Common myeloid progenitor, CD34-positive (primary cell): ENCODE measurements around the gene SLC25A17.

Source experiments
- CTCF ChIA-PET: fragments of 350-600 bp; sonication (Branson Sonifier 250); formaldehyde crosslinking; loops from one replicate; lab custom pipeline; 2021; ENCODE audit warnings: antibody characterized with exemption; lab: Charles Lee
- POLR2A ChIA-PET: fragments of 350-600 bp; sonication (Branson Sonifier 250); formaldehyde crosslinking; loops from one replicate; lab custom pipeline; 2021; ENCODE audit warnings: antibody characterized with exemption; lab: Charles Lee
- DNase-seq, 3 donors: peaks; one replicate each; pipeline versions ENCODE4 v3.0.0 to v3.0.0-alpha.2; 2013
- H3K27ac ChIP-seq, 2 experiments: 1 replicate in 1 of 2; 2 replicates in 1 of 2; pipeline ENCODE4 v1.7.0; 2013; ENCODE audit warnings: inconsistent platforms in 2 of 2, low read length in 2 of 2, mild to moderate bottlenecking in 2 of 2, low read depth in 1 of 2, moderate library complexity in 1 of 2; ENCODE audit not compliant: severe bottlenecking in 2 of 2, insufficient read depth in 1 of 2, poor library complexity in 1 of 2
- H3K27me3 ChIP-seq, 5 experiments: replicated peaks in 2 of 5; 1 replicate in 3 of 5; 2 replicates in 2 of 5; pipeline versions ENCODE4 v1.6.1 to v1.7.0; 2013; ENCODE audit warnings: low read length in 4 of 5, mild to moderate bottlenecking in 2 of 5, moderate library complexity in 2 of 5, inconsistent platforms in 1 of 5; ENCODE audit not compliant: insufficient read depth in 5 of 5, control insufficient read depth in 4 of 5
- H3K36me3 ChIP-seq, 4 experiments: 1 replicate in 2 of 4; 2 replicates in 2 of 4; pipeline versions ENCODE4 v1.6.1 to v1.7.0; 2013; ENCODE audit warnings: low read length in 3 of 4, control low read depth in 1 of 4, mild to moderate bottlenecking in 1 of 4; ENCODE audit not compliant: control insufficient read depth in 4 of 4, insufficient read depth in 4 of 4
- H3K4me1 ChIP-seq, 4 experiments: 1 replicate in 3 of 4; 2 replicates in 1 of 4; pipeline versions ENCODE4 v1.6.1 to v1.7.1; 2013; ENCODE audit warnings: low read length in 3 of 4, mild to moderate bottlenecking in 3 of 4, control low read depth in 1 of 4, inconsistent platforms in 1 of 4, moderate library complexity in 1 of 4; ENCODE audit not compliant: control insufficient read depth in 4 of 4, insufficient read depth in 4 of 4; ENCODE audit errors: control extremely low read depth in 1 of 4
- H3K4me3 ChIP-seq, 7 experiments: 1 replicate in 4 of 7; 2 replicates in 3 of 7; pipeline versions ENCODE4 v1.5.1 to v1.7.0; 2013; ENCODE audit warnings: mild to moderate bottlenecking in 7 of 7, low read length in 6 of 7, moderate library complexity in 6 of 7, inconsistent platforms in 2 of 7, low read depth in 2 of 7, control low read depth in 1 of 7; ENCODE audit not compliant: insufficient read depth in 4 of 7, control insufficient read depth in 1 of 7; ENCODE audit errors: extremely low read depth in 1 of 7
- H3K9me3 ChIP-seq, 5 experiments: 1 replicate in 4 of 5; 2 replicates in 1 of 5; pipeline versions ENCODE4 v1.6.1 to v1.7.1; 2013; ENCODE audit warnings: low read length in 4 of 5, mild to moderate bottlenecking in 2 of 5, inconsistent platforms in 1 of 5, low read depth in 1 of 5, moderate library complexity in 1 of 5; ENCODE audit not compliant: control insufficient read depth in 4 of 5, insufficient read depth in 2 of 5; ENCODE audit errors: control extremely low read depth in 1 of 5
- WGBS: methylation state at CpG from one replicate; pipeline ENCODE4 v1.1.5; 2013; ENCODE audit not compliant: insufficient coverage; 5-methylcytosine and 5-hydroxymethylcytosine counted together

Gene SLC25A17

DNA sequence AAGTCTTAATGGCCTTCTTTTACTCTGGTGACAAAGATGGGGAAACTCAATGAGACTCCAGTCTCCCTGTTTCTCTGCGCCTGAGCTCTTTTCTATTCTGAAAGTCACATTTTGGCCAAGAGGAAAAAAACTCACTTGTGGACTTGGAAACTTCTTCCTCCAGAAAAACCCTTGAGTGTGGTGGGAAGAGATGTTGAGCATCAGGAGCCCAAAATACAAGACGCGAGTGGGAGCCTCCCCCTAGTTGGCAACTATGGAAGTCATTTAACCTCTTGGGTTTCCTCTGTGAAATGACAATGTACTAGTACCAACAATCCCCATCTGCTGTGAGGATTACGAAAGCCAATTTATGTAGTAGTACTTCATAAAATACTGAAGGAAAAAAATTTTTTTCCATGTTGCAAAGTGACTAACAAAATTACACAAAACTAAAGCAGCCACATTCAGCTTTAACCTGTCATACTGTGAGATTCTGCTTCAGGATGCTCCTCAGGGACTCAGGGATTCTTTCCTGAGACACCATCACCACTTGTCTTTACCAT is 524 bp upstream of the SLC25A17 start:
- Histone ChIP-seq H3K9me3 (no peaks in the 10 kb centered on the region), H3K27me3 (no peaks in the 10 kb centered on the region), H3K4me1 (peaks cover 10 to 33% (median 26%) of the 10 kb centered on the region in 4 experiments), H3K4me3 (peak overlapping the region; percentile 46 to 98 (median 93)), H3K36me3 (peaks cover 0 to 18% (median 4%) of the 10 kb centered on the region in 4 experiments), H3K27ac (peak overlapping the region; percentile 54 to 74)
- 0% methylated on average over 1 of the region's 4 CpGs for WGBS
- POLR2A ChIA-PET = no interaction called here
- DNase-seq = peak; percentile 43 to 71 (median 65)
- CTCF ChIA-PET = interaction anchor here (1.3 kb wide), 1 partner anchor 37 kb away, joined by 3 read pairs; the partner anchor contains the start of genes ST13 and XPNPEP3

DNA sequence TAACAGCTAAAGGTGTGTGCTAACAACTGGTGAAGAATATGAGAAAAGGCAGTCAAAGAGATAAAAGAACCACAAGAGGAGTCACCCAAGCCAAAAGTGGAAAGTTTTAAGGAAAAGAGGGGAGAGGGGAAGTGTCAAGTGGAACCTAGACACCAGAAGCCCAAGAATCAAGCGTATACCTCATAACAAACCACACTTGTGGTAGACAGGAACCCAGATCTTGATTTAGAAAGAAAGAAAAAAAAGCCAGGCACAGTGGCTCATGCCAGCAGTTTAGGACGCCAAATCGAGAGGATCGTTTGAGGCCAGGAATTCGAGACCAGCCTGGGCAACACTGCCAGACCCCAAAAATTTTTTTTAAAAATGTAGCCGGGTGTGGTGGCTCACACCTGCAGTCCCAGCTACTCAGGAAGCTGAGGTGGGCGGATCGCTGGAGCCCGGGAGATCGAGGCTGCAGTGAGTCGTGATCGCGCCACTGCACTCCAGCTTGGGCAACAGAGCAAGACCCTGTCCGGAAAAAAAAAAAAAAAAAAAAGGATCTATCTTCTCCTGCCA is 877 bp downstream of the SLC25A17 start:
- H3K27me3 ChIP-seq = no peaks in the 10 kb centered on the region
- H3K36me3 ChIP-seq = peaks cover 0 to 9% (median 3%) of the 10 kb centered on the region in 4 experiments
- WGBS = 13% methylated on average over 12 of the region's 14 CpGs
- POLR2A ChIA-PET = no interaction called here
- H3K9me3 ChIP-seq = no peaks in the 10 kb centered on the region
- CTCF ChIA-PET = interaction anchor here (1.0 to 1.5 kb wide), 4 partner anchors 10 to 81 kb away, joined by 3 to 5 read pairs (median 4); partner anchors contain the start of genes ST13 and XPNPEP3
- peak overlapping the region in 1 of 2 experiments; percentile 79 for H3K27ac ChIP-seq
- peak; percentile 14 to 67 (median 60) for DNase-seq
- H3K4me3 ChIP-seq = peak overlapping the region in 6 of 7 experiments; percentile 72 to 98 (median 93)
- H3K4me1 ChIP-seq = peaks cover 10 to 33% (median 26%) of the 10 kb centered on the region in 4 experiments

DNA sequence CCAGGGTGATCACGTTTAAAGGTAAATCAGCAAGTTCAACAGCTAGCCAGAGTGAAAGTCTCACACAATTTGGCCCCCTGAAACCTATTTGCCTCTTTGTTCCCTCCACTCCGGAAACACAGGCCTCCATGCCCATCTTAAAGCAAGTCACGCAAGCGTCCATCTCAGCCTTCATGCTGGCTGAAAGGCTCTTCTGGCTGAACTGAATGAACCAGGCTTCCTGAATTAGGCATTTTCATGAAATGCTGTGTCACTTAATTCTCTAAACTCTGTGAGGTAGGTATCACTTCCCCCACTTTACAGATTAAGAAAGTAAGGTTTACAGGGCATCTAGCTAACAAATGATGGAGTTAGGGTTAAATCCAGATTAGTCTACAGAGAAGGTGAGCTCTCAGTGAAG is 1.4 kb downstream of the SLC25A17 start:
- Histone ChIP-seq H3K36me3 (peaks cover 0 to 9% (median under 1%) of the 10 kb centered on the region in 4 experiments), H3K27ac (peak overlapping the region in 1 of 2 experiments; percentile 32), H3K4me3 (peak overlapping the region in 2 of 7 experiments; percentile 93 to 98), H3K9me3 (no peaks in the 10 kb centered on the region), H3K27me3 (no peaks in the 10 kb centered on the region), H3K4me1 (peaks cover 10 to 33% (median 26%) of the 10 kb centered on the region in 4 experiments)
- CTCF ChIA-PET = interaction anchor here (0.9 to 1.5 kb wide), 5 partner anchors 9 to 81 kb away, joined by 3 to 5 read pairs (median 3); no protein-coding TSS in a partner anchor
- POLR2A ChIA-PET = interaction anchor here (0.8 kb wide), 1 partner anchor 23 kb away, joined by 3 read pairs; no protein-coding TSS in a partner anchor
- DNase-seq = peak in 1 of 3 donors; percentile 10
- WGBS = 98% methylated on average over 4 of the region's 4 CpGs

DNA sequence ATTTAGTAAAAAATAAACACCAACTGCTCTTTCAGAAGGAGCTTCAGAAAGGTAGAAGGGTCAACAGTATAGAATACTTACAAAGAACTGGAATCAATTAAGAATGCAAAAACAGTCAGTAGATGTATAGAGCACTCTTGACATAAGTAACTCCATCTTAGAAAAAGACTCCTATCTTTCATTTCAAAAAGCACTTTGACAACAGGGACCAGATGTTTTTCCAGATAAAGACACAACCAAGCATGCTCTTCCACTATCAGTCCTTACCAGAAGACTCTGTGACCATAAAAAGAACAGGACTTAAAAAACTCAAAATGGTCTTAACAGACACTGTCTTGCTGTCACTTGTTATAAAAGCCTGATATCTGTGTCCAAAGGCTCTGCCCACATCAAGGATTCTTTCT is 5.2 kb downstream of the SLC25A17 start:
- H3K9me3 ChIP-seq = no peaks in the 10 kb centered on the region
- POLR2A ChIA-PET = no interaction called here
- H3K4me1 ChIP-seq = peaks cover 6 to 22% (median 20%) of the 10 kb centered on the region in 4 experiments
- H3K27me3 ChIP-seq = no peaks in the 10 kb centered on the region
- no peak overlapping the region for H3K27ac ChIP-seq
- H3K4me3 ChIP-seq = no peak overlapping the region
- DNase-seq = peak; percentile 36 to 86 (median 55)
- H3K36me3 ChIP-seq = peaks cover 0 to 15% (median 3%) of the 10 kb centered on the region in 4 experiments
- CTCF ChIA-PET = interaction anchor here (1.0 to 1.1 kb wide), 2 partner anchors 9 to 85 kb away, joined by 3 read pairs; no protein-coding TSS in a partner anchor

DNA sequence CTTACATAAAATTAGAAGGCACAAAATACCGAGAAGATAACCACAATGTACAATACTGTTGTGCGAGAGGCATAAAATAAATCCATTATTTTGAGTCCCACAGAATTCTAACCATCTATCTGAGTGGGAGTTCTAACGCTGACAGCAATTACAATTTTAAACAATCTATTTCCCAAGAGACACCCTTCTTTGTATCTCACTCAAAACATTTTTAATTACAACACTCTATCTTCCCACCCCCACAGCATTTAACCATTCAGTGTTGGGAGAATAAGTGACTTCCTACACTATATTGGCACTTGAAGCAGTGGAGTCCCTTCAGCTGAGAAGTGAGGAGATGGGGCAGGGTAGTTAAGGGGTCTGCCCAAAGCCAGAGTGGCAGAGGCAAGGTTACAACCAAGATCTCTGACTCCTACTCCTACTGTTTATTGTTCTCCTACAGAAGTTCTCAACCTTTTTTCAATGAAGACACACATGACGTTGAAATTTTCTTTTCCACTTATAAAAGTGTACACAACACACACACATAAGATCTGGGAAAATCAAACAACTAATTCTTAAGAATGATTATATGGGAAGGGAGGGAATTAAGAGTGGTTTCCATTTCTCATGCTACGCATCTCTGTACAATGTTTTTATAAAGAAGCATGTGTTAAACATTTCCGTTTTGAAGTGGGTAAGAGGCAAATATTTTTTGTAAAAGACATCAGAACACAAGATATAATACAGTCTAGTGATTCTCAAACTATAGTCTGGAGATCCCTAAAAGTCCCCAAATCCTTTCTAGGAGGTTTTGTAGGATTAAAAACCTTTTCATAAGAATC is 10.9 kb downstream of the SLC25A17 start:
- Histone ChIP-seq H3K36me3 (peaks cover 3 to 23% (median 5%) of the 10 kb centered on the region in 4 experiments), H3K27ac (no peak overlapping the region), H3K4me1 (no peaks in the 10 kb centered on the region), H3K4me3 (no peak overlapping the region), H3K9me3 (no peaks in the 10 kb centered on the region), H3K27me3 (no peaks in the 10 kb centered on the region)
- WGBS = 67% methylated on average over 3 of the region's 6 CpGs
- ChIA-PET CTCF (interaction anchor here (1.0 to 1.4 kb wide), 3 partner anchors 9 to 126 kb away, joined by 3 to 4 read pairs (median 3); no protein-coding TSS in a partner anchor), POLR2A (no interaction called here)
- no peak for DNase-seq

DNA sequence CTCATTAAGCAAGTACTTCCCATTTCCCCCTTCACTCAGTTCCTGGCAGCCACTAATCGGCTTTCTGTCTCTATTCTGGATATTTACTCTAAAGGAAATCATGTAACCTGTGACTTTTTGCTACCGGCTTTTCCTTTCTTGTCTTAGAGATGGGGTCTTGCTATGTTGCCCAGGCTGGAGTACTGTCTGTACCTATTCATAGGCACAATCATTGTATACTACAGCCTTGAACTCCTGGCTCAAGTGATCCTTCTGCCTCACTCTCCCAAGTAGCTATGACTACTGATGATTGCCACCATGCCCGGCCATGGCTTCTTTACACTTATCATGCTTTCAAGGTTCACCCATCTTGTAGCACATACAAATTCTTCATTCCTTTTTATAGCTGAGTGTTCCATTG is 12.4 kb downstream of the SLC25A17 start:
- Histone ChIP-seq H3K9me3 (no peaks in the 10 kb centered on the region), H3K4me1 (no peaks in the 10 kb centered on the region), H3K27me3 (no peaks in the 10 kb centered on the region), H3K4me3 (no peak overlapping the region), H3K27ac (no peak overlapping the region), H3K36me3 (peaks cover 3 to 17% (median 5%) of the 10 kb centered on the region in 4 experiments)
- 83% methylated on average over 3 of the region's 3 CpGs for WGBS
- ChIA-PET CTCF (no interaction called here), POLR2A (no interaction called here)
- DNase-seq = no peak
